ENCODE data around the gene SH3BP5L. TPM values are rescaled to one million over a fixed set of nuclear protein-coding genes. Genes with fewer than 3 reads are reported as not detected.

The SH3BP5L gene
- total and polyA plus RNA-seq, 2 donors (not counting 1 experiment from before 2014, with no cell fraction given): 17.5 to 19.8 TPM

GRCh38 chr1:248839168-248839555 lies 13.4 kb upstream of the SH3BP5L start:
- Histone ChIP-seq H3K27me3 (ENCODE audit: control insufficient read depth, insufficient read depth, low read length) (no peaks in the 10 kb centered on the region), H2AFZ (ENCODE audit: low read length) (peak overlapping the region; percentile 52), H4K20me1 (ENCODE audit: control insufficient read depth, extremely low read depth, insufficient read depth, low read length) (no peaks in the 10 kb centered on the region), H3K4me3 (replicated peaks in 1 of 4; ENCODE audit: control extremely low read depth in 1 of 4, insufficient read depth in 1 of 4, low read depth in 3 of 4, low read length in 4 of 4) (peak overlapping the region; percentile 84 to 91 (median 86)), H3K27ac (ENCODE audit: insufficient read depth, low read length) (peak overlapping the region; percentile 99), H3K9me3 (ENCODE audit: control insufficient read depth, insufficient read depth, low read depth, low read length) (no peaks in the 10 kb centered on the region), H3K9ac (ENCODE audit: insufficient read depth, low read length) (peak overlapping the region; percentile 99), H3K79me2 (ENCODE audit: control insufficient read depth, insufficient read depth, low read length) (peaks cover 29% of the 10 kb centered on the region), H3K4me2 (ENCODE audit: extremely low read depth, insufficient read depth, low read length) (peak overlapping the region; percentile 68), H3K4me1 (ENCODE audit: control insufficient read depth, extremely low read depth, insufficient read depth, low read length) (peaks cover 11% of the 10 kb centered on the region), H3K36me3 (ENCODE audit: control insufficient read depth, insufficient read depth, low read length) (no peaks in the 10 kb centered on the region)
- DNase-seq (ENCODE audit: low read depth in 2 of 2): no peak
- TF ChIP-seq EZH2 (IDR thresholded peaks at IDR 0.05; ENCODE audit: low read length, missing control alignments) (no peak), CTCF (conservative IDR thresholded peaks at IDR 0.05 in 1 of 2, IDR thresholded peaks at IDR 0.05 in 1 of 2; ENCODE audit: low read depth in 1 of 2, low read length in 2 of 2) (no peak)

- H2AFZ ChIP-seq (ENCODE audit: low read length): peak overlapping the region; percentile 52
- peak overlapping the region; percentile 84 to 91 (median 86) for H3K4me3 ChIP-seq (replicated peaks in 1 of 4; ENCODE audit: control extremely low read depth in 1 of 4, insufficient read depth in 1 of 4, low read depth in 3 of 4, low read length in 4 of 4)
- H4K20me1 ChIP-seq (ENCODE audit: control insufficient read depth, extremely low read depth, insufficient read depth, low read length): no peaks in the 10 kb centered on the region
- H3K9me3 ChIP-seq (ENCODE audit: control insufficient read depth, insufficient read depth, low read depth, low read length): no peaks in the 10 kb centered on the region
- no peaks in the 10 kb centered on the region for H3K27me3 ChIP-seq (ENCODE audit: control insufficient read depth, insufficient read depth, low read length)
- DNase-seq (ENCODE audit: low read depth in 2 of 2): peak; percentile 85 to 87
- no peaks in the 10 kb centered on the region for H3K36me3 ChIP-seq (ENCODE audit: control insufficient read depth, insufficient read depth, low read length)
- TF ChIP-seq CTCF (conservative IDR thresholded peaks at IDR 0.05 in 1 of 2, IDR thresholded peaks at IDR 0.05 in 1 of 2; ENCODE audit: low read depth in 1 of 2, low read length in 2 of 2): no peak
- TF ChIP-seq EZH2 (IDR thresholded peaks at IDR 0.05; ENCODE audit: low read length, missing control alignments): no peak
- H3K9ac ChIP-seq (ENCODE audit: insufficient read depth, low read length): peak overlapping the region; percentile 99
- peaks cover 26% of the 10 kb centered on the region for H3K79me2 ChIP-seq (ENCODE audit: control insufficient read depth, insufficient read depth, low read length)
- H3K27ac ChIP-seq (ENCODE audit: insufficient read depth, low read length): peak overlapping the region; percentile 99
- peaks cover 11% of the 10 kb centered on the region for H3K4me1 ChIP-seq (ENCODE audit: control insufficient read depth, extremely low read depth, insufficient read depth, low read length)
- H3K4me2 ChIP-seq (ENCODE audit: extremely low read depth, insufficient read depth, low read length): peak overlapping the region; percentile 68
These were observed 12.8 kb upstream of the SH3BP5L start for GRCh38 chr1:248838357-248839167.

- DNase-seq (ENCODE audit: low read depth in 2 of 2): peak; percentile 96 to 97
- Histone ChIP-seq H3K4me2 (ENCODE audit: extremely low read depth, insufficient read depth, low read length) (peak within 1 kb of the TSS; percentile 78), H3K9ac (ENCODE audit: insufficient read depth, low read length) (peak within 1 kb of the TSS; percentile 99), H3K36me3 (ENCODE audit: control insufficient read depth, insufficient read depth, low read length) (no peaks in the 10 kb centered on the region), H4K20me1 (ENCODE audit: control insufficient read depth, extremely low read depth, insufficient read depth, low read length) (no peaks in the 10 kb centered on the region), H3K9me3 (ENCODE audit: control insufficient read depth, insufficient read depth, low read depth, low read length) (no peaks in the 10 kb centered on the region), H3K4me3 (replicated peaks in 1 of 4; ENCODE audit: control extremely low read depth in 1 of 4, insufficient read depth in 1 of 4, low read depth in 3 of 4, low read length in 4 of 4) (peak within 1 kb of the TSS; percentile 84 to 91 (median 86)), H2AFZ (ENCODE audit: low read length) (peak within 1 kb of the TSS; percentile 86), H3K79me2 (ENCODE audit: control insufficient read depth, insufficient read depth, low read length) (peaks cover 20% of the 10 kb centered on the region), H3K27me3 (ENCODE audit: control insufficient read depth, insufficient read depth, low read length) (no peaks in the 10 kb centered on the region), H3K27ac (ENCODE audit: insufficient read depth, low read length) (peak within 1 kb of the TSS; percentile 99), H3K4me1 (ENCODE audit: control insufficient read depth, extremely low read depth, insufficient read depth, low read length) (peaks cover 11% of the 10 kb centered on the region)
- TF ChIP-seq CTCF (conservative IDR thresholded peaks at IDR 0.05 in 1 of 2, IDR thresholded peaks at IDR 0.05 in 1 of 2; ENCODE audit: low read depth in 1 of 2, low read length in 2 of 2) (no peak), EZH2 (IDR thresholded peaks at IDR 0.05; ENCODE audit: low read length, missing control alignments) (no peak)
These were observed 12.2 kb upstream of the SH3BP5L start, which contains the start of gene ZNF672 for GRCh38 chr1:248837781-248838356. Gene ZNF672 (plus strand): TSS chr1:248838224. CDS start chr1:248847275, 9,051 bp downstream.

Measured in fibroblast of lung (primary cell).